GM18517 (cell line): Measurements from ENCODE around the gene GCK.

Experiments used
- ATAC-seq: cut with Tn5 transposase; IDR thresholded peaks from one replicate; pipeline ENCODE4 v1.9.1; 2021; ENCODE audit warnings: mild to moderate bottlenecking, moderate library complexity; ENCODE audit not compliant: unreplicated experiment

Gene GCK

DNA sequence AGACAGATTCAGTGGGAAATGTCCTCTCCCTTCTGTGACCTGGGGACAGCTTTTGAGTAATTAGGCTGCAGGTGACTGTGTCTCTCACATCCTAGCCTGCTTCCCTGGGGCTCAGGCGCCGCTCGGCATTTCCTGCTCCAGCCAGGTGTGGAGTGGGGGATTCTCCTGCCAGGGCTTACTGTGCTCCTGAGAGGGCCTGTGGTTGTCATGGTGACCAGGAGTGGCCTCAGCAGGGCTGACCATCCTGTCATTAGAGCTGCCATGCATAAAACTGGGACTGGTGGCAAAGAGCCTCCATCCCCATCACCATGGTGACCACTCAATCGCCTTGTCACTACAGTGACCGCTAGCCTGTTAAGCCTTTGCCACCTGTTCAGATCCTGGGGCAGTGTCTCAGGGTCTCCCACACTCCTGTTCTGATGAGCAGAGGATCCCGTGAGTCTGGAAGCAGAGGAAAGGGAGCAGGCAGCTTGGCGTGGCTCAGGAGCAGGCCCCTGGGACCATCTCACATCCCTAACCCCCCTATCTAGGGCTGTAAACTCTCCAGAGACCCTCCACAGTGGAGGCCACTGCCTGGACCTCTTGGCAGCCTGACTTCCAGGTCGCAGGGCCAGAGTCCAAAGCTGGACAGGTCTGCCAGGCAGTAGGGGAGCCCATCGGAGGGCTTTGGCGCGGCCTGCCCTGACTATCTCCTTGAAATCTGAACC lies at the start of gene GCK:
Gene GCK, minus strand, starts transcription at position 154 of the 707 bp plus-strand sequence. CDS start 486 bp downstream, outside the sequence.
- ATAC-seq: no peak

DNA sequence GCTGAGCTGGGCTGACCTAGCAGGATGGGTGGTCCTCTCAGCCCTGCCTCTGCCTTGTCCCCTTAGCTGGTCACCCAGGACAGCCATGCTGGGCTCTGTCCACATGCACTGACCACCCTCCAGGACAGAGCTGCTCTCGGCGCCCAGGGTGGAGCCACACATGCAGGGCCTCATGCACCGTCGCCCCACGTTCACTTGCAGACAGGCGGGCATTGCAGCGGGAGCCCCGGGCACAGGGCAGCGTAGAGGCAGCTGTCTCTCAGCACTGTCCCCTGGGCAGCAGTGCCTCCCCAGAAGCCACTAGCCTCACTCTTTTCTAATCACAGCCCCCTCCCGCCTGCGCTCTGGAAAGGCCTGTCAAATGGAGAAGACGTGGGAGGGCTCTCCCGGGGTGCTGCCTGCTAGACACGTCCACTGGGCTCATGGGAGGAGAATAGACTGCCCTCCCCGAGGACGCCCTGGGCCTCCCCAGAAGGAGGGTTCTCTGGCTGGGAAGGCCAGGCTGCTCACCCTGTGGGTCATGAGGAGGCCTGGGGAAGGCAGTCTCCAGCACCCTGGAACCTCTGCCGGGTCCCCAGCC lies 49.0 kb upstream of the GCK start:
- no peak for ATAC-seq

DNA sequence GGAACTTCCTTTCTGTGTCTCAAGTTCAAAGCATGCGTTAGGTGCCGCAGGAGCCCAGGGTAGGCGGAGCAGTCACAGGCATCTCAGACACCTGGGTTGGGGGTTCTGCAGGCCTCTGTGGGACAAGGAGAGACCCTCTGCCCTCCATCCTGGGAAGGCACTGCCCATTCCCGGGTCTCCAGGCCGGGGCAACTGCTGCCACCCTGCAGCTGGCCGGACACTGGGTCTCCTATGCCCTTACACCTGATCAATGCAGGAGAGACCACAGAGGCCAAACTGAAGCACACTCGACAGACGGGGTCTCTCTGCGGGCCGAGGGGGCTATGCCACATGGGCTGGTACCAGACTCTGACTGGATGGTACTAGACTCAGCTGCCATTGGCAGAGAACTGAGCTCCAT lies 48.5 kb upstream of the GCK start:
- no peak for ATAC-seq

DNA sequence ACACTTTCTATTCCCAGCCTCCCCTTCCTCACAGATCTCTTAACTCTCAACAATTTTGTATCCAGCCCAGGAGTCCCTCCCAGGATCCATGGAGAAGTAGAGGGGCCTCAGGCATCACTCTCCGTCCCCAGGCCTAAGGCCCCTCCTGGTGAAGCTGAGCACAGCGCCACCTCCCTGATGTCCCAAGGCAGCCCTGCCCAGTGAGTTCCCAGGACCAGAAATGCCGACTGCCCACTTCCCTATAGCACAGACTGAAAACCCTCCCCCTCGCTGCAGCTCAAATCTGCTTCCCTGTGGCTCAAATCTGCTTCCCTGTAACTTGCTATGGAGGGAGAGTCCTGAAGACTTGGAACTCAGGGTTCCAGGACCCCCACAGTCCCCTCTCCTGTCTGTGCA lies 47.1 kb upstream of the GCK start:
- ATAC-seq: no peak

DNA sequence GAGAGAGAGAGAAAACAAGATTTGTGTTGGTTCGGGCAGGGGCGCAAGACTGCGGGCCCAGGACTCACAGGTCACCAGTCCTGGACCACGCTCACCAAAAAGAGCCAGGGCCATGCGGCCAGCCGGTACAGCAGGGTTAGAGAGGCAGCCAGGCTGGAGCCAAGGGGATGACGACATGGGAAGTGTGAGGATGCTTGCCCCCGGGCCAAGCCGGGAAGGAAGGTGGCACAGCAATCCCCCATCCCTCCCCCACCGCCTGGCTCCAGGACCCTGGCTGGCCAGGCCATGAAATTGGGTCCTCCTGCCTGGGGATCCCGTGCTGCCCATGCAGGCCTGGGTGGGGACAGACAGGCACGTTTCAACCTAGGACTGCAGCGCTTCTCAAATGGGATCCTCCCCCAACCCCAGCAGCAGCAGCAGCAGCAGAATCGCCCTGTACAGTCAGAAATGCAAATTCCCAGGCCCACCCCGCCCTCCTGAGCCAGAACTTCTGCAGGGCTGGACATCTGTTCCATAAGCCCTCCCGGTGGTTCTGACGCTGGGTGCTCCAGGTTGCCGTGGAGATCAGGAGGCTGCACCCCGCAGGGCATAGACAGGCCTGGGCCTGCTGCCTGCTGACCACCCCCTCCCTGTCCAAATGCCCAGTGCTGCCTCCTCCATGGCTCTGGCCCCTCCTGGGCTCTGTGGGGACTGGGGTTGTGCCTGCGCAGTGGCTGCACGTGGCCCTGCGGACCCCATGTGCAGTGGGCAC lies 46.5 kb upstream of the GCK start:
- ATAC-seq: no peak

DNA sequence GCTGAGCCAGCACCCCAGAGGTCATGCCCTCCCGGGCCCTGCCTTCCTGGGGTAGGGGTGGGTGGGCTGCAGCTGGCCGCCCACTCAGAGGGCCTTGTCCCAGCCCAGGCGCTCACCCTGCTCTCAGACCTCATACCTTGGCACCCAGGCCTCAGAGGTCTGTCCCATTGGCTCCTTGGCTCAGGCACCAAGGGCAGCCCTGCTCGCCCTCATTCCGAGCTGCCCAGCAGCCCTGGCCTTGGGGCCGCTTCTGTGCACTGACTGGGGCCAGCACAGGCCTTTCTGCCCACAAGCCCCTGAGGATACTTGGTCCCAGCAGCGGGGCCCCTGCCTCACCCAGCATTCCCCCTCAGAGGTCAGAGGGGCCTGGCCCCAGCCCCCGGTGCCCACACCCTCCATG lies 45.8 kb upstream of the GCK start:
- no peak for ATAC-seq

DNA sequence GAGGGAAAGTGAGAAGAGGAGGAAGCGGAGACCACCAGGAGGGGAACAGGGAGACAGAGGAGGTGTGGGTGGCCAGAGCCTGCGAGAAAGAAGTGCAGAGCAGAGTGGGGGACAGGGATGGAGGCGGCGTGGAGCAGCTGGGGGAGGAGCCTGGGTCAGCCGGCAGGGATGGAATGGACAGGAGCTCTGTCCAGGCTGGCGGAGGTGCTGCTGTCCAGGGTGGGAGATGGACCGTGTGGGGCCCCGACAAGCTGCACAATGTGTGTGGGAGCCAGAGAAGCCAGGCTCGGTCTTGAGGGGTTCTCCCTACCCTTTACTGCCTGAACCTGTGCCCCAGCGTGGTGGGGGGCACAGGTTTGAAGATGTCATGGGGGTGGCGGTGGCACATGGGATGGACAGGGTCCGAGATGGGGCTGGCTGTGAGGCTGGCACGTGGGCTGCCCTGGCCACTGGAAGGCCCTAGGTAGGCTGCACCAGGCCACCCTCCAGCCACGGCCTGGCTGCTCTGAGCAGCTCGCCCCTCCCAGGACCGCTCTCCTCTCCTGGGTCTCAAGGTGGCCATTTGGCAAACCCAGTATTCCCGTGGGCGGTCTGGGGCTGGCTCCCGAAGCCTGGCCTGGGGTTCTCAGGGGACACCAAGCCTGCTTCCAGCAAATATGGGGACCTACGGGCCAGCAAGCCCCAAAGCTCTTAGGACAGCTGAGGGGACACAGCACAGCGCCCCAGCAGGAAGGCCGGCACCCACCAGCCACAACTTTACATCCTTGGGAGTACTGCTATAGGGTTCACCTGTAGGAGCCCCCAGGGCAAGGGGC lies 43.9 kb upstream of the GCK start:
- ATAC-seq: no peak

DNA sequence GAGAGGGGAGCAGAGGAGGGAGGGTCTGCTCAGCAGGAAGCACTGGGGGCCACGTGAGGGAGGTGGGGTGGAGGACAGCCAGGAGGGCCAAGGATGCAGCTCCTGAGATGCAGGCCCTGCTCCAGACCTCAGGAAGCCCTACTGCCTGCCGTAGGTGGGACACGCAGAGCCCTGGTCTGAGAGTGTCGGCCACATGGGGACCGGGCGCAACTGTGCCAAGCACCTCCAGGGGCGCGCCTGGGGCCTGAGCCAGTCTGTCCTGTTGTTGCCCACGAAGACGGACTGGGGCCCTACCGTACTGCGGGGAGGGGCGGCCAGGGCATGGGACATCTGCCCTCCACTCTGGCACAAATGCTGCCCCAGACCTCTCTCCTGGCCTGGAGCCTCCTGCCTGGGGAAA lies 43.2 kb upstream of the GCK start:
- no peak for ATAC-seq

DNA sequence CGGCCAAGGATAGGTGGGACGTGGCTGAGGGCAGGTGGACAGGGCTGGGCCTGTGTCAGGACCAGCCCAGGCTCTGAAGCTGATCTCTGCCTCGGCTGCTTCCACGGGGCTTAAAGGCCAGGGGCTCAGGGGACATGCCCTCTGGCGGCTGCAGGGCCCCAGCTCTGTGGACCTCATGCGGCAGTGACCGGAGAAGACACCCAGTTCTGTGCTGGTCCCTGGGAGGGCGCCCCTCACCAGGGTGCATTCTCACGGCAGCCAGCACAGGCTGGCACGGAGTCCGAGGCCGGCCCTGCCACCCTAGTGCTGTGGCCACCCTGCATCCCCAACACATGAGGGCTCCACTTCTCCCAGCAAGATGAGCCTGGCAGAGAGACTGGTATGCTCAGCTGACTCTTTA lies 41.8 kb upstream of the GCK start:
- no peak for ATAC-seq

DNA sequence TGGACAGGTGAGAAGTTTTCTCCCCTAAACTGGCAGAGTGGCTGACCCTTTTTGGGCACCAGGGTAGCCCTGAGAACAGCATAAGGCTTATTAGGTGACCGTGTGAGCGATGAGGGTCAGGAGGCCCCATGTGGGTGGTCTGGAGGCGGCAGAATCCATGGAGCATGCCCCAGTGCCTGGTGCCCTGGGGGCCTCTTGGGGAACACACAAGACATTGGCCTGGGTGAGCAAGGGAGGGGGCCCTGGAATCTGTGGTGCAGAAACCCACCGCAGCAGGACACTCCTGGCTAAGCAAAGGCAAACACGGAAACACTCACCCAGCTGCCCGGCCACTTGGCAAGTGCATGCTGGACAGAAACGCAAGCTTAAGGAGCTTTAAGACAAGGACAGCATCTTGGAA lies 41.0 kb upstream of the GCK start:
- no peak for ATAC-seq

DNA sequence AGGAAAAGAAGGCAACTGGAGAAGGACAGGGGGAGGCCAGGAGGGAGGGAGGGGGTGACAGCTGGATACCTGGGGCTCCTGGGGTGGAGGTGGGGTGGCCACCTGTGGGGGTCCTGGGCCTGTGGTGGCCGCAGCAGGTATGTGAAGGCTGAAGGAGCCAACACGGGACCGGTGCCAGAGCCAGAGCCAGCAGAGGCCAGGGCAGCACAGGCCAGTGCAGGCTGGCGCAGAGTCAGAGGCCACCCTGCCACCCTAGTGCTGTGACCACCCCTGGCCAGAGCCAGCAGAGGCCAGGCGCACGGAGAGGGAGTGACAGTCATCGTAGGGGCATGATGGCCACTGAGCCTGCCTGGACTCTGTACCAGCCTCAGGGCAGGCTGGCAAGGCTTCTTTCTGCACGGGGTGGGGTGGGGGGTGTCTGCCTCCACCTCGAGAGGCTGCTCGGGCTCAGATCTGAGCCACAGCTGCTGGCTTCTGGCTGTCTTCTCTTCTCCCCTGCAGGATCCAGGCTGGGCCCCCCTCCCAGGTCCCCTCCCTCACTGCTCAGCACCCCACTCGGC lies 40.4 kb upstream of the GCK start:
- ATAC-seq: no peak

DNA sequence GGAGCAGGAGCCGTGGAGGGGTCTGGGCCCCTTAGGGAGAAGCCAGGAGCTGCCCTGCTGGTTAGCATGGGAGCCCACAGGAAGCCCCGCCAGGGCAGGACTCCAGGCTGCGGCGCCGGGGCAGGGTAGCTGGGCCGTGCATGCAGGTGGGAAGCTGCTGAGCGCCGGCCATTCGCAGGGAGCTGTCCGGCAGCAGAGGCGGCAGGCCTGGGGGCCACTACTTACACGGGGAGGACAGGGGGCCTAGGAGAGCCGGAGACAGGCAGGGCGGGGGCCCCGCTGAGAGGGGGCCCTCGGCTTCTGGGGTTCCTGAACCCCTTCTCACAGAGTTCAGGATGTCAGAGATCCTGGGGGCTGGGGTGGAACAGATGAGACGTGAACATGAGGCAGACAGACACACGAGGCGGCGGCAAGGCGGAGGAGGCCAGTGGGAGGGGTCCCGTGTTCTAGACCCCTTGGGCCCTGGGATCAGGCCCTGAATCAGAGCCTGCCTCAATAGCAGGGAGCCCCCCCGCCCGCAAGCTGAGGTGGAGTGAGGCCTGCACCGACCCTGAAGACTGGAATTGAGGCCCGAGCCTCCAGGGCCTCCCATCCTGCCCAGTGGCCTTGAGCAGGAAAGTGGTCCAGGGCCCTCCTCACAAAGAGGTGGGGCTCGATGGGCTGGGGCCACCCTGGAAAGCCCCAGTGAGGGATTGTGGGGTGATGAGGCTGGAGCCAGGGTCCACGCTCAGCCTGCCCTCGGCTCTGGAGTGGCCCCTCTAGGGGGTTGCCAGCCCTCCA lies 39.5 kb upstream of the GCK start:
- no peak for ATAC-seq

DNA sequence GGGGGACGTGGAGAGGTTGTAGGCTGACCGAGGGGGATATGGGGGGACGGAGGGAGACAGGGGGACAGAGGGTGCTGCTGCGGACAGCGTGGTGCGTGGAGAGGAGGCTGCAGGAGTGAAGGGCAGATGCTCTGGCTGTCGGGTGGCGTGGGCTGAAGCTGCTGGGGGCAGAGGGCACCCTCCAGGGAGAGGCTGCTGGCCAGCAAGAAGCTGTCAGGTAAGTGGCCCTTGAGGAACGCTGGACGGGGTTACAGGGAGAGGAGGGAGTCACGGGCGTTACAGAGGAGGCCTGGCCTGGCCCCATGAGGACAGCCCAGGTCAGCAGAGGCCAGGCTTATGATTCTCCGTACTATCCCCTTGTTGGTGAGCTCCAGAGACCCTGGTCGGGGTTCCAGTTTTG lies 38.7 kb upstream of the GCK start:
- no peak for ATAC-seq

DNA sequence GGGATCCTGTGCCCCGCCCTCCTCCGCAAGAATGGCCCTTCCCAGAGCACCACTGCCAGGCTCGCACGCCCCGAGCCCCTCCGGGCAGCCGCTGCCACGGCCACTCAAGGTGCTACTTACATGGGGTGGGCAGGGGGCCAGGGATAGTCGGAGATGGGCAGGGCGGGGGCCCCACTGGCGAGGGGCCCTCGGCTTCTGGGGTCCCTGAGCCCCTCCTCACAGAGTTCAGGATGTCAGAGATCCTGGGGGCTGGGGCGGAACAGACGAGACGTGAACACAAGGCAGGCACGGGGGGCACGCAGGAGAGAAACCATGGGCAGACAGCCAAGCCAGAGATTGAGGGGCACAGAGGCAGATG lies 37.1 kb upstream of the GCK start:
- ATAC-seq: no peak

DNA sequence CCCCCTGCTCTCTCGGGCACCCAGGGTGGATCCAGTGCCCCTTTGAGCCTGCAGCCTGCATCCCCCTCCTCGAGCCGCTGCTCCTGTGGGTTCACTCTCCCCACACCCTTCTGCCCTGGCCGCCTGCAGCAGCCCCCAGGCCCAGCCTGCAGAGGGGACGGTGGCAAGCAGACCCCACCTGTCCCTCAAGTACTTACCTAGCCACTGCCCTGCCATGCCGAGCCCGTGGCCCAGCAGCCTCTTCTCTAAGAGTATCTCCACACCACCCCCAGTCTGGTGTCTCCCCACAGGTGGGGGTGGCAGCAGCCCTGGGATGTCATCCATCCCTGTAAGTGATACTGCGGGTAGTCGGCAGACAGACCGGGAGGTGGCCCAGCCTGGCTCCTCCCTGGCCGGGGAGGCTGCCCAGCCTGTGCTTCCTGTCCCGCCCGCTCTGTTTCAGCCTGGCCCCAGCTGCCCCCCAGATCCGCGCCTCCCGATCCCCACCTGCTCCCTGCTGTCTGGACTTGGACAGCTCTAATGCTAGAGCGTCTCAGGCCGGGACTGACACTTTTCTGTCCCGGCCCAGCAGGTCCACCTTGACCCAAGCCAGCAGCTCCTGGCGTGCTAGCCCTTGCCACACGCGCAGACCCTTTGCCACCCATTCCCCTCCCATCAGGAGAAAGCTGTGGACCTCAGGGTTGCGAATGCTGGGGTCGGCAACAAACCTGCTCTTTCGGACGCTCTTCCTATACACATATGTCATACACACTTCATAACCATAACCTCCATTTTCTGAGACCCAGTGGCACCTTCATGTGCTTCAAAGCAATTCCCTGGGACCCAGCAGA lies 36.5 kb upstream of the GCK start:
- ATAC-seq: no peak

DNA sequence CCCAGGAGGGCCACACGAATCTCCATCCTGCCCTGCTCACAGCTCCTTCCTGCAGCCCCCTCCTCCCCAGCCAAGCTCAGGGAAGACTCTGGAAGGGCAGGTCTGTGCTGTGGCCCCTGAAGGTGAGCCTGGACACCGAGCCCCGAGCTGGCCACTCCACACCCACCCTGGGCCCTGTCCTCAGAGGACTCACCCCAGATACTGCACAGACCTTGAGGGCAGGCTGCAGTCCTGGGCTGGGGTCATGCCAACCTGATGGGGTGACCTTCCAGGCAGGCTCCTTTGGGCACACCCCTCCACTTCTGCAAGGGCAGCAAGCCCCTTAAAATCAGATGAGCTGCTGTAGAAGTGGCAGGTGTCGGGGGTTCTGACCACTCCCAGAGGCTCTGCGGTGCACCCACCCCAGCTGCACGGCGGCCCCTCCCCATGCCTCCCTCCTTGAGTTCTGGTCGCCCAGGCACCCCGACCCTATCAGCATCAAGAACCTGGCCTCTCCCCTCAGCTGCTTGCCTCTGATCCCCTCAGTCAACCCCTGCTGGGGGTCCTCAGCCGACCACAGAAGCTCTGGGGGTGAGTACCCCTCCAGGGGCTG lies 35.8 kb upstream of the GCK start:
- ATAC-seq: no peak

DNA sequence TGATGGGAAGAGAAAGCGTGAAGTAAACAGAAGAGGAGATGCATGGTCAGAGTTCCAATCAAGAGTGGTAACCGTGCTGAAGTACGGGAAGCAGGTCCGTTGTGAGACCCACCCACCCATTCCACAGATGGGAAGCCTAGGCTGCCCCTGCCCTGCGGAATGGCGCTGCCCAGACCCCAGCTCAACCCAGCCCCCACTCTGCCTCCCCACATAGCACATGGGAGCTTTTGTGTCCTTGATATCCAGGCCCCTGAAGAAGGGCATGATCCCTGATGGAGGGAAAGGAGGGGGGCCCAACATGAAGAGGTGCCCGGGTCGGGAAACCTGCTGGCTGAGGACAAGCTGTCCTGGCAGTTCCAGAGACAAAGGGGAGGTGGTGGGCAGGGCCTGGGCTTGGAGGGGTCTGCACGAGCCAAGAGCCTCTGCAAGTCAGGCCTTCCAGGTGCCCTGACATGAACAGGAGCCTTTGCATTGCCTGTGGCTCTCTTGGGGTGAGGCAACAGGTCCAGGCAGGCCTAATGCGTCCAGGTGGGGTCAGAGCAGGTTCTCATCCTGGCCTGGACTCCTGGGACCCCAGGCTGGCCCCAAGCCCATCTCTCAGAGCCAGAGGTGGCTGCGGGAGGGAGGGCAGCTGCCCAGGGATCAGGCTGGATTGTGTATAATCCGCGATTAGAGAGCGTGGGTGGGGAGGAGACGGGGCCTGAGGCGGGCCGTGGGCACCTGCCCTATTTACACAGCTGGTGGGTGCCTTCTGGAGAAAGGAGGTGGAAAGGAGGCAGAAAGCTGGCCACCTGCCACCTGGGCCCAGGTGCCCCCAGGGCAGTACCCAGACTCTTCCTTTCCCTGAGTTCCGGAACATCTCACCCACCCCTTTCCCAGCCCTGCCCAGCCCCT lies 35.1 kb upstream of the GCK start:
- ATAC-seq: no peak
